Measurements from ENCODE around the gene TPX2. TPM values are rescaled to one million over a fixed set of nuclear protein-coding genes. Genes with fewer than 3 reads are reported as not detected.
A peak's percentile ranks its signal among the peaks of the same experiment; 100 is the strongest.

Gene TPX2
- total RNA-seq, 2 donors from 2014 or later, result not detected

GRCh38 chr20:31848088-31848999, 109.3 kb downstream of the TPX2 start:
- 79 to 93% methylated on average over 24 to 30 of the region's 32 CpGs for WGBS, 2 donors
- no peak for ATAC-seq
- intact Hi-C loops (cut with DNase I), result no loop called here

GRCh38 chr20:31849306-31849930, 110.3 kb downstream of the TPX2 start:
- intact Hi-C loops (cut with DNase I), result no loop called here
- Histone ChIP-seq H3K4me3 (no peak overlapping the region), H3K36me3 (replicated peaks in 1 of 2; ENCODE audit: insufficient read depth in 1 of 2, low read depth in 2 of 2) (no peaks in the 10 kb centered on the region), H3K27ac (no peak overlapping the region), H3K4me1 (peaks cover 11% of the 10 kb centered on the region), H3K9me3 (no peaks in the 10 kb centered on the region), H3K27me3 (no peaks in the 10 kb centered on the region)
- peak; percentile 64 to 89 (median 83) for DNase-seq
- no peak for TF ChIP-seq POLR2A (IDR thresholded peaks at IDR 0.05)
- TF ChIP-seq, protein P1, sequence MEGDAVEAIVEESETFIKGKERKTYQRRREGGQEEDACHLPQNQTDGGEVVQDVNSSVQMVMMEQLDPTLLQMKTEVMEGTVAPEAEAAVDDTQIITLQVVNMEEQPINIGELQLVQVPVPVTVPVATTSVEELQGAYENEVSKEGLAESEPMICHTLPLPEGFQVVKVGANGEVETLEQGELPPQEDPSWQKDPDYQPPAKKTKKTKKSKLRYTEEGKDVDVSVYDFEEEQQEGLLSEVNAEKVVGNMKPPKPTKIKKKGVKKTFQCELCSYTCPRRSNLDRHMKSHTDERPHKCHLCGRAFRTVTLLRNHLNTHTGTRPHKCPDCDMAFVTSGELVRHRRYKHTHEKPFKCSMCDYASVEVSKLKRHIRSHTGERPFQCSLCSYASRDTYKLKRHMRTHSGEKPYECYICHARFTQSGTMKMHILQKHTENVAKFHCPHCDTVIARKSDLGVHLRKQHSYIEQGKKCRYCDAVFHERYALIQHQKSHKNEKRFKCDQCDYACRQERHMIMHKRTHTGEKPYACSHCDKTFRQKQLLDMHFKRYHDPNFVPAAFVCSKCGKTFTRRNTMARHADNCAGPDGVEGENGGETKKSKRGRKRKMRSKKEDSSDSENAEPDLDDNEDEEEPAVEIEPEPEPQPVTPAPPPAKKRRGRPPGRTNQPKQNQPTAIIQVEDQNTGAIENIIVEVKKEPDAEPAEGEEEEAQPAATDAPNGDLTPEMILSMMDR (IDR thresholded peaks at IDR 0.05), result peak in 1 of 7 experiments; percentile 4
- peak; percentile 83 for ATAC-seq
- 16 to 23% methylated on average over 14 to 30 of the region's 45 CpGs for WGBS, 2 donors

More at GRCh38 chr20:31848088-31848999, 109.3 kb downstream of the TPX2 start:
- no peak overlapping the region for H3K27ac ChIP-seq
- no peaks in the 10 kb centered on the region for H3K36me3 ChIP-seq (replicated peaks in 1 of 2; ENCODE audit: insufficient read depth in 1 of 2, low read depth in 2 of 2)
- H3K27me3 ChIP-seq, result no peaks in the 10 kb centered on the region
- no peak for DNase-seq
- TF ChIP-seq, protein P1 (IDR thresholded peaks at IDR 0.05), result no peak
- no peak for TF ChIP-seq POLR2A (IDR thresholded peaks at IDR 0.05)
- peaks cover 11% of the 10 kb centered on the region for H3K4me1 ChIP-seq
- no peak overlapping the region for H3K4me3 ChIP-seq
- H3K9me3 ChIP-seq, result no peaks in the 10 kb centered on the region

Small RNA genes within 50 kb of the gene (small RNA-seq; reads per million reads assigned to genes)
- gene AL160175.1, result not detected

Other genes with a start within 250 kb of the TPX2 start
- 10 to 100 TPM; 73.2 to 79.4 TPM for gene HM13, start 224.8 kb upstream of the TPX2 start, total RNA-seq
- gene ID1, start 134.0 kb upstream of the TPX2 start, total RNA-seq, result 100 to 1,000 TPM; 169 to 245 TPM
- not detected for gene COX4I2, start 101.4 kb upstream of the TPX2 start, total RNA-seq
- 100 to 1,000 TPM in 1 of 2 donors, 10 to 100 TPM in 1; 96.2 to 103 TPM for gene BCL2L1, start 16.4 kb upstream of the TPX2 start, total RNA-seq
- gene MYLK2, start 80.1 kb downstream of the TPX2 start, total RNA-seq, result 1 to 10 TPM; 4.9 to 9.3 TPM
- 1 to 10 TPM in 1 of 2 donors, not detected in 1; 3.0 TPM for gene FOXS1, start 106.3 kb downstream of the TPX2 start, total RNA-seq
- gene DUSP15, start 131.2 kb downstream of the TPX2 start, total RNA-seq, result 1 to 10 TPM; 2.9 to 3.6 TPM
- under 1 TPM; 0.52 to 0.99 TPM for gene TTLL9, start 131.3 kb downstream of the TPX2 start, total RNA-seq
- gene PDRG1, start 212.8 kb downstream of the TPX2 start, total RNA-seq, result 1 to 10 TPM; 5.4 to 7.9 TPM
- gene XKR7, start 228.9 kb downstream of the TPX2 start, total RNA-seq, result under 1 TPM; 0.26 to 0.33 TPM